ENCODE measurements around the gene HLA-DMB.

DNA sequence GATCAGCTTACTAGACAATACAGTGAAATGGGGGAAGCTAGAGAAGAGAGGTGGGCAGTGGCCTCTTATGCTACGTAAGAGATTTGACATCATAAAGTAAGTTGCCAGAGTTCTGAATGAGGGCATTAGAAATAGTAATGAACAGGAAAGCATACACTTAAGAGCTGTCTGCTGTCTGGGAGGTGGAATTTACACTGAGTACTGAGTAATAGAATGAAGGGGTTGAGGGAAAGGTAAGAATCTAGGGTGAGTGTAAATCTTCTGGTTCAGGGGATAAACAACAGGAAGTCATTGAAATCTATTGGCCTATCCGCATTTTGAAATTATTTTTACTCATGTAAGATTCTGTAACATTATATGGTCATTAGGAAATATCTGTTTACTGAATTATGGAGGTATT is 35.8 kb downstream of the HLA-DMB start:
- TF ChIP-seq POLR2A (IDR thresholded peaks at IDR 0.05; ENCODE audit: low read depth, low read length) (no peak), POLR2AphosphoS5 (IDR thresholded peaks at IDR 0.05; ENCODE audit: low read depth, low read length) (no peak), TAF1 (IDR thresholded peaks at IDR 0.05; ENCODE audit: borderline replicate concordance, low read depth, low read length) (no peak)

Measured in GM12892 (cell line).